Neuron (in vitro differentiated cells): ENCODE measurements around the gene TERC.
"Not testable (repeated sequence)": the region's sequence is repeated elsewhere in the genome, so short reads cannot be mapped to it uniquely, and the experiment has no call there.

ENCODE experiments used
- H2AFZ ChIP-seq: one replicate; pipeline ENCODE4 v1.6.1; 2013; ENCODE audit warnings: low read depth, mild to moderate bottlenecking, inconsistent platforms, low read length, moderate library complexity
- H3K27me3 ChIP-seq: one replicate; pipeline ENCODE4 v1.6.1; 2013; ENCODE audit warnings: low read length; ENCODE audit not compliant: insufficient read depth
- H3K36me3 ChIP-seq: one replicate; pipeline ENCODE4 v1.6.1; 2013; ENCODE audit warnings: low read length; ENCODE audit not compliant: insufficient read depth
- H3K4me1 ChIP-seq: one replicate; pipeline ENCODE4 v1.6.1; 2013; ENCODE audit warnings: low read length; ENCODE audit not compliant: insufficient read depth
- H3K4me3 ChIP-seq: 2 replicates; pipeline ENCODE4 v1.5.1; 2013; ENCODE audit warnings: mild to moderate bottlenecking, low read length, moderate library complexity
- H3K9me3 ChIP-seq: one replicate; pipeline ENCODE4 v1.6.1; 2013; ENCODE audit warnings: low read length

Gene TERC

GRCh38 chr3:169759256-169759655 is 5.6 kb downstream of the TERC start:
- Histone ChIP-seq H3K27me3 (no peaks in the 10 kb centered on the region), H2AFZ (no peak overlapping the region), H3K4me1 (no peaks in the 10 kb centered on the region), H3K36me3 (no peaks in the 10 kb centered on the region), H3K9me3 (peaks cover 4% of the 10 kb centered on the region), H3K4me3 (no peak overlapping the region)

- H3K9me3 ChIP-seq, result peaks cover 2% of the 10 kb centered on the region
- H3K4me1 ChIP-seq, result no peaks in the 10 kb centered on the region
- no peaks in the 10 kb centered on the region for H3K27me3 ChIP-seq
- H2AFZ ChIP-seq, result no peak overlapping the region
- no peak overlapping the region for H3K4me3 ChIP-seq
- H3K36me3 ChIP-seq, result no peaks in the 10 kb centered on the region
Measured at GRCh38 chr3:169758359-169758994, 6.4 kb downstream of the TERC start.

- Histone ChIP-seq H3K36me3 (no peaks in the 10 kb centered on the region), H3K4me3 (no peak overlapping the region), H3K4me1 (no peaks in the 10 kb centered on the region), H3K27me3 (no peaks in the 10 kb centered on the region), H2AFZ (no peak overlapping the region), H3K9me3 (no peaks in the 10 kb centered on the region)
Measured at GRCh38 chr3:169755488-169755887, 9.4 kb downstream of the TERC start.

GRCh38 chr3:169754711-169755110 is 10.1 kb downstream of the TERC start:
- Histone ChIP-seq H3K4me1 (no peaks in the 10 kb centered on the region), H3K9me3 (no peaks in the 10 kb centered on the region), H3K27me3 (no peaks in the 10 kb centered on the region), H3K36me3 (no peaks in the 10 kb centered on the region), H2AFZ (no peak overlapping the region), H3K4me3 (no peak overlapping the region)

- no peak overlapping the region for H3K4me3 ChIP-seq
- no peaks in the 10 kb centered on the region for H3K27me3 ChIP-seq
- H2AFZ ChIP-seq, result no peak overlapping the region
Measured at GRCh38 chr3:169751875-169752274, 13.0 kb downstream of the TERC start.

GRCh38 chr3:169750665-169751064 is 14.2 kb downstream of the TERC start:
- no peaks in the 10 kb centered on the region for H3K9me3 ChIP-seq
- no peak overlapping the region for H2AFZ ChIP-seq
- H3K4me1 ChIP-seq, result no peaks in the 10 kb centered on the region
- no peak overlapping the region for H3K4me3 ChIP-seq
- H3K36me3 ChIP-seq, result no peaks in the 10 kb centered on the region
- H3K27me3 ChIP-seq, result no peaks in the 10 kb centered on the region

More at GRCh38 chr3:169751875-169752274, 13.0 kb downstream of the TERC start:
- no peaks in the 10 kb centered on the region for H3K36me3 ChIP-seq
- no peaks in the 10 kb centered on the region for H3K4me1 ChIP-seq
- no peaks in the 10 kb centered on the region for H3K9me3 ChIP-seq

- Histone ChIP-seq H3K27me3 (no peaks in the 10 kb centered on the region), H3K36me3 (no peaks in the 10 kb centered on the region), H3K4me1 (no peaks in the 10 kb centered on the region), H3K9me3 (no peaks in the 10 kb centered on the region), H2AFZ (no peak overlapping the region), H3K4me3 (no peak overlapping the region)
Measured at GRCh38 chr3:169748670-169749069, 16.2 kb downstream of the TERC start.

- Histone ChIP-seq H3K27me3 (no peaks in the 10 kb centered on the region), H3K4me3 (no peak overlapping the region), H2AFZ (no peak overlapping the region), H3K36me3 (no peaks in the 10 kb centered on the region), H3K4me1 (no peaks in the 10 kb centered on the region), H3K9me3 (no peaks in the 10 kb centered on the region)
Measured at GRCh38 chr3:169746924-169747323, 17.9 kb downstream of the TERC start.

GRCh38 chr3:169744366-169745054 is 20.4 kb downstream of the TERC start:
- Histone ChIP-seq H3K9me3 (no peaks in the 10 kb centered on the region), H3K36me3 (no peaks in the 10 kb centered on the region), H3K4me1 (no peaks in the 10 kb centered on the region), H3K4me3 (no peak overlapping the region), H3K27me3 (no peaks in the 10 kb centered on the region), H2AFZ (peak overlapping the region; percentile 26)

- no peaks in the 10 kb centered on the region for H3K36me3 ChIP-seq
- no peaks in the 10 kb centered on the region for H3K27me3 ChIP-seq
- H3K9me3 ChIP-seq, result no peaks in the 10 kb centered on the region
- no peak overlapping the region for H2AFZ ChIP-seq
- no peak overlapping the region for H3K4me3 ChIP-seq
- H3K4me1 ChIP-seq, result no peaks in the 10 kb centered on the region
Measured at GRCh38 chr3:169739067-169739466, 25.8 kb downstream of the TERC start.

GRCh38 chr3:169731857-169732256 is 33.0 kb downstream of the TERC start:
- not testable (repeated sequence) for H3K4me3 ChIP-seq, H2AFZ ChIP-seq, H3K36me3 ChIP-seq, H3K9me3 ChIP-seq, H3K4me1 ChIP-seq, H3K27me3 ChIP-seq

- H2AFZ ChIP-seq, result no peak overlapping the region
- H3K4me1 ChIP-seq, result no peaks in the 10 kb centered on the region
- H3K27me3 ChIP-seq, result no peaks in the 10 kb centered on the region
- H3K4me3 ChIP-seq, result no peak overlapping the region
- H3K36me3 ChIP-seq, result no peaks in the 10 kb centered on the region
- H3K9me3 ChIP-seq, result no peaks in the 10 kb centered on the region
Measured at GRCh38 chr3:169722724-169723123, 42.1 kb downstream of the TERC start.

- not testable (repeated sequence) for H2AFZ ChIP-seq, H3K27me3 ChIP-seq, H3K36me3 ChIP-seq, H3K4me1 ChIP-seq, H3K4me3 ChIP-seq, H3K9me3 ChIP-seq
Measured at GRCh38 chr3:169718415-169718814, 46.4 kb downstream of the TERC start.
